Lung microvascular endothelial cell (primary cell): ENCODE measurements around the gene CABP7. TPM values are rescaled to one million over a fixed set of nuclear protein-coding genes. Genes with fewer than 3 reads are reported as not detected.

ENCODE experiments used
- DNase-seq, 2 donors: peaks; one replicate each; pipeline versions ENCODE4 v3.0.0 to v3.0.0-alpha.2; 2010; ENCODE audit warnings: low read depth in 2 of 2
- total RNA-seq: library from RNA; depleted of rRNA; stranded (reverse); fragments of >200 nt; gene quantifications from 2 replicates; pipeline ENCODE4 v1.2.1, GENCODE V29; 2014

The CABP7 gene
- not detected in 2 replicates for total RNA-seq

- peak in 1 of 2 donors; percentile 10 for DNase-seq
Observed at GRCh38 chr22:29719899-29720645, at the start of gene CABP7. TSS of gene CABP7 (plus strand) at chr22:29720003. CDS start at chr22:29720425, 422 bp downstream.

GRCh38 chr22:29670626-29671025, 49.2 kb upstream of the CABP7 start:
- DNase-seq: no peak

GRCh38 chr22:29673361-29674066, 46.3 kb upstream of the CABP7 start:
- no peak for DNase-seq

GRCh38 chr22:29674121-29674520, 45.7 kb upstream of the CABP7 start:
- no peak for DNase-seq

GRCh38 chr22:29679316-29679715, 40.5 kb upstream of the CABP7 start:
- no peak for DNase-seq

GRCh38 chr22:29683536-29683935, 36.3 kb upstream of the CABP7 start:
- no peak for DNase-seq

GRCh38 chr22:29684244-29684643, 35.6 kb upstream of the CABP7 start:
- no peak for DNase-seq

- no peak for DNase-seq
Observed at GRCh38 chr22:29689206-29689879, 30.5 kb upstream of the CABP7 start.

- peak; percentile 59 to 67 for DNase-seq
Observed at GRCh38 chr22:29689880-29690213, 30.0 kb upstream of the CABP7 start.

GRCh38 chr22:29690476-29690875, 29.3 kb upstream of the CABP7 start:
- no peak for DNase-seq

GRCh38 chr22:29691636-29692326, 28.0 kb upstream of the CABP7 start:
- DNase-seq: no peak

GRCh38 chr22:29692327-29692640, 27.5 kb upstream of the CABP7 start:
- DNase-seq: no peak

- DNase-seq: no peak
Observed at GRCh38 chr22:29693161-29693560, 26.6 kb upstream of the CABP7 start.

GRCh38 chr22:29693671-29694070, 26.1 kb upstream of the CABP7 start:
- DNase-seq: no peak

- DNase-seq: no peak
Observed at GRCh38 chr22:29695129-29695926, 24.5 kb upstream of the CABP7 start.

GRCh38 chr22:29697853-29698598, 21.8 kb upstream of the CABP7 start:
- no peak for DNase-seq

GRCh38 chr22:29700206-29700899, 19.4 kb upstream of the CABP7 start:
- no peak for DNase-seq

GRCh38 chr22:29700900-29701154, 19.0 kb upstream of the CABP7 start:
- no peak for DNase-seq

GRCh38 chr22:29701155-29701999, 18.4 kb upstream of the CABP7 start:
- peak; percentile 17 to 32 for DNase-seq
